Neural crest cell (in vitro differentiated cells): ENCODE results near the gene OTOF. TPM values are rescaled to one million over a fixed set of nuclear protein-coding genes. Genes with fewer than 3 reads are reported as not detected.

Experiments used
- DNase-seq: peaks from one replicate; pipeline ENCODE4 v3.0.0; 2021; ENCODE audit warnings: low read depth, mixed read lengths, low spot score
- H3K27ac Mint-ChIP-seq: one replicate; pipeline ENCODE4 v1.8.0; 2021; ENCODE audit warnings: mild to moderate bottlenecking, mixed read lengths; ENCODE audit not compliant: unreplicated experiment
- H3K27me3 Mint-ChIP-seq: 2 replicates; pipeline ENCODE4 v1.8.0; 2021; ENCODE audit warnings: low read depth, mild to moderate bottlenecking, mixed read lengths
- H3K36me3 Mint-ChIP-seq: 2 replicates; pipeline ENCODE4 v1.8.0; 2021; ENCODE audit warnings: low read depth, mild to moderate bottlenecking, mixed read lengths
- H3K4me1 Mint-ChIP-seq: 2 replicates; pipeline ENCODE4 v1.8.0; 2021; ENCODE audit warnings: mixed read lengths
- H3K4me3 Mint-ChIP-seq: one replicate; pipeline ENCODE4 v1.8.0; 2021; ENCODE audit warnings: mild to moderate bottlenecking, mixed read lengths
- H3K9me3 Mint-ChIP-seq: 2 replicates; pipeline ENCODE4 v1.8.0; 2021; ENCODE audit warnings: mixed read lengths
- CTCF ChIP-seq: fragments of 200-600 bp; sonication (generic); conservative IDR thresholded peaks from 2 replicates; pipeline ENCODE4 v1.5.0; 2021; ENCODE audit warnings: antibody characterized with exemption, mild to moderate bottlenecking
- total RNA-seq: library from RNA; stranded (reverse); gene quantifications from 2 replicates; pipeline ENCODE4 v1.2.1, GENCODE V29; 2021

Gene OTOF
- total RNA-seq, 1 donor from 2014 or later, result 0.19 TPM

GRCh38 chr2:26472821-26473655, 4.9 kb downstream of the OTOF start:
- no peak overlapping the region for H3K4me3 Mint-ChIP-seq
- TF ChIP-seq CTCF, result no peak
- H3K36me3 Mint-ChIP-seq, result no peaks in the 10 kb centered on the region
- H3K27me3 Mint-ChIP-seq, result no peaks in the 10 kb centered on the region
- H3K4me1 Mint-ChIP-seq, result peaks cover 6% of the 10 kb centered on the region
- no peak for DNase-seq
- H3K9me3 Mint-ChIP-seq, result peaks cover 7% of the 10 kb centered on the region
- no peak overlapping the region for H3K27ac Mint-ChIP-seq

- H3K27me3 Mint-ChIP-seq, result no peaks in the 10 kb centered on the region
- no peaks in the 10 kb centered on the region for H3K36me3 Mint-ChIP-seq
- peak overlapping the region; percentile 86 for H3K27ac Mint-ChIP-seq
- H3K9me3 Mint-ChIP-seq, result peaks cover 7% of the 10 kb centered on the region
- no peak overlapping the region for H3K4me3 Mint-ChIP-seq
- TF ChIP-seq CTCF, result peak; percentile 31
- no peaks in the 10 kb centered on the region for H3K4me1 Mint-ChIP-seq
- no peak for DNase-seq
Observed at GRCh38 chr2:26471766-26472706, 5.9 kb downstream of the OTOF start.

- no peak for TF ChIP-seq CTCF
- Mint-ChIP-seq H3K4me3 (no peak overlapping the region), H3K27ac (no peak overlapping the region), H3K27me3 (no peaks in the 10 kb centered on the region), H3K9me3 (peaks cover 7% of the 10 kb centered on the region), H3K4me1 (no peaks in the 10 kb centered on the region), H3K36me3 (no peaks in the 10 kb centered on the region)
- DNase-seq, result no peak
Observed at GRCh38 chr2:26471289-26471688, 6.6 kb downstream of the OTOF start.

- H3K9me3 Mint-ChIP-seq, result peaks cover 7% of the 10 kb centered on the region
- no peaks in the 10 kb centered on the region for H3K36me3 Mint-ChIP-seq
- no peak overlapping the region for H3K27ac Mint-ChIP-seq
- no peaks in the 10 kb centered on the region for H3K4me1 Mint-ChIP-seq
- H3K4me3 Mint-ChIP-seq, result no peak overlapping the region
- TF ChIP-seq CTCF, result no peak
- no peaks in the 10 kb centered on the region for H3K27me3 Mint-ChIP-seq
- DNase-seq, result no peak
Observed at GRCh38 chr2:26470601-26471260, 7.2 kb downstream of the OTOF start.

GRCh38 chr2:26469955-26470354, 8.0 kb downstream of the OTOF start:
- no peak for TF ChIP-seq CTCF
- no peak for DNase-seq
- Mint-ChIP-seq H3K27me3 (no peaks in the 10 kb centered on the region), H3K4me1 (no peaks in the 10 kb centered on the region), H3K9me3 (peaks cover 7% of the 10 kb centered on the region), H3K4me3 (no peak overlapping the region), H3K36me3 (no peaks in the 10 kb centered on the region), H3K27ac (no peak overlapping the region)
